MG63 (cell line): ENCODE measurements around the gene ZNF175. TPM values are rescaled to one million over a fixed set of nuclear protein-coding genes. Genes with fewer than 3 reads are reported as not detected.
A peak's percentile ranks its signal among the peaks of the same experiment; 100 is the strongest.
"Not testable (repeated sequence)": the region's sequence is repeated elsewhere in the genome, so short reads cannot be mapped to it uniquely, and the experiment has no call there.

Experiments
- DNase-seq: peaks from one replicate; pipeline ENCODE4 v3.0.0-alpha.2; 2020
- H3K27me3 ChIP-seq: fragments of 250-450 bp; sonication (Bioruptor Pico); 2 replicates; pipeline ENCODE4 v1.5.1; 2020; ENCODE audit warnings: mild to moderate bottlenecking, moderate library complexity
- H3K36me3 ChIP-seq: fragments of 250-450 bp; sonication (Bioruptor Pico); 2 replicates; pipeline ENCODE4 v1.5.1; 2020; ENCODE audit warnings: mild to moderate bottlenecking, moderate library complexity
- H3K4me3 ChIP-seq: fragments of 250-450 bp; sonication (Bioruptor Pico); 2 replicates; pipeline ENCODE4 v1.5.1; 2020; ENCODE audit warnings: mild to moderate bottlenecking, moderate library complexity
- H3K9me3 ChIP-seq: fragments of 250-450 bp; sonication (Bioruptor Pico); 2 replicates; pipeline ENCODE4 v1.5.1; 2020; ENCODE audit warnings: mild to moderate bottlenecking, moderate library complexity
- total RNA-seq: library from RNA; depleted of rRNA; stranded (reverse); fragments of >200 nt; shearing (Covaris generic); gene quantifications from 2 replicates; pipeline ENCODE4 v1.2.3, GENCODE V29; 2014; ENCODE audit warnings: low replicate concordance

Gene ZNF175
- total RNA-seq, 1 experiment from 2014 or later = 2.9 TPM

GRCh38 chr19:51598159-51598915 lies 27.3 kb downstream of the ZNF175 start:
- H3K4me3 ChIP-seq = no peak overlapping the region
- no peaks in the 10 kb centered on the region for H3K36me3 ChIP-seq
- H3K9me3 ChIP-seq = no peaks in the 10 kb centered on the region; the same call in 1 of the 2 replicates
- no peaks in the 10 kb centered on the region for H3K27me3 ChIP-seq
- no peak for DNase-seq

GRCh38 chr19:51599084-51599483 lies 28.0 kb downstream of the ZNF175 start:
- H3K36me3 ChIP-seq = no peaks in the 10 kb centered on the region
- no peaks in the 10 kb centered on the region; the same call in 1 of the 2 replicates for H3K9me3 ChIP-seq
- H3K4me3 ChIP-seq = no peak overlapping the region
- DNase-seq = no peak
- H3K27me3 ChIP-seq = no peaks in the 10 kb centered on the region

GRCh38 chr19:51600940-51601580 lies 30.0 kb downstream of the ZNF175 start:
- Histone ChIP-seq H3K4me3 (no peak overlapping the region), H3K9me3 (no peaks in the 10 kb centered on the region; the same call in 1 of the 2 replicates), H3K27me3 (no peaks in the 10 kb centered on the region), H3K36me3 (no peaks in the 10 kb centered on the region)
- DNase-seq = no peak

- no peaks in the 10 kb centered on the region; the same call in 1 of the 2 replicates for H3K9me3 ChIP-seq
- no peak overlapping the region for H3K4me3 ChIP-seq
- no peaks in the 10 kb centered on the region for H3K27me3 ChIP-seq
- DNase-seq = no peak
- no peaks in the 10 kb centered on the region for H3K36me3 ChIP-seq
Observed at GRCh38 chr19:51602189-51602854, 31.2 kb downstream of the ZNF175 start.

GRCh38 chr19:51607077-51607476 lies 36.0 kb downstream of the ZNF175 start:
- no peak for DNase-seq
- Histone ChIP-seq H3K9me3 (no peaks in the 10 kb centered on the region), H3K27me3 (no peaks in the 10 kb centered on the region), H3K4me3 (no peak overlapping the region), H3K36me3 (no peaks in the 10 kb centered on the region)

DNA sequence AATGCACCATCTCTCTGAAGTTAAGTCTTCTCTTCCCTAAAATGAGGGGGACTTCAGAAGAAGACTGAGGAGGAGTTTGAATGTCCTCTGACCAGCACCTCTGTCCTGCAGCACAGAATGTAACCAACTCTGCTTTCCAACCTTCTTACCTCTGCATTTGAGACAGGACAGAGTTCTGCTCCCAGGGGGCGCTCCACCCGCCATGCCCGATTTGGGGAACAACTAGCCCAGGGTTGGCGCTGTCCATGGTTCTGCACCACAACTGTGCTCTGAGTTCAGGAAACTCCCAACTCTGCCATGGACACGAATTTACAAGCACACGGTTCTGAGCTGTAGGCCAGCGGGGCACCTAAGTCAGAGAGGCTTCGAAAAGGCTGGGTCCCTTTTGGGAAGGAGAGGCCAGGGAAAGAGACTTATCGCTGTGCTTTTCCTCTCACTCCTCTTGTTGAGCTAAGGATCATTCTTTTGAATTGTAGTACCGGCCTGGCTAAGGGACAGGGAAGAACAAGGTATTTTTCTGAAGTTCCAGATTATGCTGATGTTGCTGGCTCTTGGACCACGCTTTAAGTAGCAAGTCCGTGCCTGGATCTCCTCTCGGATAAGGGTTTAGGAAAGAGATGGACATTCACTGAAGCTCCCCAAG lies 37.0 kb downstream of the ZNF175 start:
- peak; percentile 76 for DNase-seq
- Histone ChIP-seq H3K9me3 (no peaks in the 10 kb centered on the region), H3K36me3 (no peaks in the 10 kb centered on the region)

GRCh38 chr19:51610576-51610975 lies 39.5 kb downstream of the ZNF175 start:
- no peak overlapping the region for H3K4me3 ChIP-seq
- H3K36me3 ChIP-seq = no peaks in the 10 kb centered on the region
- H3K27me3 ChIP-seq = no peaks in the 10 kb centered on the region
- DNase-seq = no peak
- no peaks in the 10 kb centered on the region for H3K9me3 ChIP-seq

More for the DNA sequence above, 37.0 kb downstream of the ZNF175 start:
- Histone ChIP-seq H3K27me3 (no peaks in the 10 kb centered on the region), H3K4me3 (no peak overlapping the region)

DNA sequence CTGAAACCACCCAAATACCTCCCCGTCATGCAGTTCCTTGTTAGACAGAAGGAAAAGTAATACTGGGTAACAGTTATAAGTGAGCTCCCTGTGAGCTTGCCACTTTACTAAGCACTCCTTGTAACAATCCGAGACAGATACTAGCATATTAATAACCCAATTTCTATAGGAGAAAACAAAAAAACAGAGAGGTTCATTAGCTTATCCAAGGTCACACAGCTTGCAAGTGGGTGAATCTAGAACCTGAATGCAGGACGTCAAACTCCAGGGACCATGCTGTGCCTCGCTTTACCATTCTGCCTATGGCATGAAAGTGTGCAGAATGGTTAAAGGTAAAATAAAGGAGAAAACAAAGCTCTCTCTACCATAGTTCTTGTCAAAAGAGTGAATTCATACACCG lies 43.7 kb downstream of the ZNF175 start:
- Histone ChIP-seq H3K27me3 (peaks cover 2% of the 10 kb centered on the region; the same call in 1 of the 2 replicates), H3K9me3 (no peaks in the 10 kb centered on the region), H3K36me3 (no peaks in the 10 kb centered on the region), H3K4me3 (no peak overlapping the region)
- no peak for DNase-seq

DNA sequence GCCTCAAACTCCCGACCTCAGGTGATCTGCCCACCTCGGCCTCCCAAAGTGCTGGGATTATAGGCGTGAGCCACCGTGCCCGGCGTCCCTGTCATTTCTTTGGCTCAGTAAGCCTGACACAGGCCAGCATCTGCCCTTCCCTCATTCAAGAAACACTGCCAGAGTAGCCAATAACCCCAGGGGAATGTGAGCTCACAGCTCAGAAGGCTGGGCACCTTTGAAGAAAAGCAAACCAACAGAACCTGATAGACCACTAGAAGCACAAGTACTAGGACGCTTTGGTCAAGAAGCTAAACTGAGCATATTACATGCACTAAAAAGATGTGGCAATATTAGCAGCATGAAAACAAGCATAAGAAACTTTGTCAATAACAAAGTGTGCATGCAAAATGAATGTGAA lies 44.9 kb downstream of the ZNF175 start:
- no peaks in the 10 kb centered on the region for H3K36me3 ChIP-seq
- H3K9me3 ChIP-seq = no peaks in the 10 kb centered on the region
- no peak for DNase-seq
- peaks cover 2% of the 10 kb centered on the region; the same call in 1 of the 2 replicates for H3K27me3 ChIP-seq
- H3K4me3 ChIP-seq = no peak overlapping the region

DNA sequence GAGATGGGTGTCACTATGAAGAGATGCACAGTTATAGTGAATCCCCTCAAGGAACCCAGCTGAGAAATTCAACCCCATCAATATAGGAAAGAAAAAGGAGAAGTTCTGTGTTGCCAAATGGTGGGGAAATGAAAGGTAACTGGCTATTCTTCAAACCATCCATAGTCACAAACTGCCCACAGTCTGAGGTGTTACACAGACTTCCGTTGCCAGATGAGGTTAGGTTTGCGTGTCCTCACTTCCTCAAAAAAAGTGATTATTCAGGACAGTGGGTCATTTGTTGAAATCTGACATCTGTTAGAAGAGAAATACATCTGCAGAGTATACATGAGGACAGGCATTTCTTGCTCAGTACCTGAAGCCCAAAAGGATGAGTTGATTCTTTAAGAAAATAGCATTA lies 50.1 kb downstream of the ZNF175 start:
- Histone ChIP-seq H3K4me3 (no peak overlapping the region), H3K27me3 (peaks cover 13% of the 10 kb centered on the region; the same call in 1 of the 2 replicates), H3K9me3 (no peaks in the 10 kb centered on the region), H3K36me3 (no peaks in the 10 kb centered on the region)
- DNase-seq = no peak

DNA sequence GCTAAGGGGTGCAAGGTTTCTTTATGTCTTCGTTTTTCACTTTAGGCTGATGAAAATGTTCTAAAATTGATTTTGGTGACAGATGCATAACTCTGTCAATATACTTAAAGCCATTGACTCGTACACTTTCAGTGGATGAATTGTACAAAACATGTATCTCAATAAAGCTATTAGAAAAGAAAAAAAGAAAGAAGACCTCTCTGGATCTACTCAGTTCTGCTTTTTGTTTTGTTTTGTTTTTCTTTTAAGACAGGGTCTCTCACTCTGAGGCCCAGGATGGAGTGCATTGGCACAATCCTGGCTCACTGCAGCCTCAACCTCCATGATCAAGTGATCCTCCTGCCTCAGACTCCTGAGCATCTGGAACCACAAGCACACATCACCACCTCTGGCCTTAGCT lies 55.6 kb downstream of the ZNF175 start:
- DNase-seq = no peak
- H3K4me3 ChIP-seq = no peak overlapping the region

DNA sequence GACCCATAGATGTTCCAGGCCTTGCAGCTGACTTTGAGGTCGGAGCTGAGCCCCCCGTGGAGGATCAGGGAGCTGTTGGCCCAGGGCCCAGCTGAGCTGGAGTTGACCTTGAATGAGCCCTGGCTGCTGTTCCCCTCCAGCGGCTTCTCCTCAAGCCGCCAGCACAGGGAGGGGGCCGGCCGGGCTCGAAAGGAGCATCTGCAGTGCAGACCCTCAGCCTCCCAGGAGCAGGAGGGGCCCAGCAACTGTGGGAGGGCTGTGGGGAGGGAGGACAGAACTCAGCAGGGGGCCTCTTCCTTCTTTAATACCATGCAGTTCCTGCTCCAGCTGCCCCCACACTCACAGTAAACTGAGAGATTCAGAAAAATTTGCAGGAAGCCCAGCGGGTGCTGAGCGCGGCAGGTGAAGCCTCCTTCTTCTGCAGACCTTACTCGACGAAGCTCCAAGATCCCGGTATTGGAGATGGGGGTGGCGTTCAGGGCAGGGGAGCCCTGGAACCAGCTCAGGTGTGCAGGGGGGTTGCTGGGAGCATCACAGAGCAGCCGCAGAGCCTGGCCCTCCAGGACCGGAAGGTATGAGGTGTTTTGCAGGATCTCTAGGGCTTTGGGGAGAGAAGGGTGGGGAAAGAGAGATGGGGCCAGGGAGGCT lies 56.5 kb downstream of the ZNF175 start:
- peaks cover 16% of the 10 kb centered on the region for H3K27me3 ChIP-seq
- no peaks in the 10 kb centered on the region for H3K9me3 ChIP-seq
- H3K36me3 ChIP-seq = no peaks in the 10 kb centered on the region
- no peak overlapping the region for H3K4me3 ChIP-seq
- DNase-seq = no peak

More for the DNA sequence above, 55.6 kb downstream of the ZNF175 start:
- Histone ChIP-seq H3K27me3 (peaks cover 18% of the 10 kb centered on the region), H3K9me3 (no peaks in the 10 kb centered on the region), H3K36me3 (no peaks in the 10 kb centered on the region)

DNA sequence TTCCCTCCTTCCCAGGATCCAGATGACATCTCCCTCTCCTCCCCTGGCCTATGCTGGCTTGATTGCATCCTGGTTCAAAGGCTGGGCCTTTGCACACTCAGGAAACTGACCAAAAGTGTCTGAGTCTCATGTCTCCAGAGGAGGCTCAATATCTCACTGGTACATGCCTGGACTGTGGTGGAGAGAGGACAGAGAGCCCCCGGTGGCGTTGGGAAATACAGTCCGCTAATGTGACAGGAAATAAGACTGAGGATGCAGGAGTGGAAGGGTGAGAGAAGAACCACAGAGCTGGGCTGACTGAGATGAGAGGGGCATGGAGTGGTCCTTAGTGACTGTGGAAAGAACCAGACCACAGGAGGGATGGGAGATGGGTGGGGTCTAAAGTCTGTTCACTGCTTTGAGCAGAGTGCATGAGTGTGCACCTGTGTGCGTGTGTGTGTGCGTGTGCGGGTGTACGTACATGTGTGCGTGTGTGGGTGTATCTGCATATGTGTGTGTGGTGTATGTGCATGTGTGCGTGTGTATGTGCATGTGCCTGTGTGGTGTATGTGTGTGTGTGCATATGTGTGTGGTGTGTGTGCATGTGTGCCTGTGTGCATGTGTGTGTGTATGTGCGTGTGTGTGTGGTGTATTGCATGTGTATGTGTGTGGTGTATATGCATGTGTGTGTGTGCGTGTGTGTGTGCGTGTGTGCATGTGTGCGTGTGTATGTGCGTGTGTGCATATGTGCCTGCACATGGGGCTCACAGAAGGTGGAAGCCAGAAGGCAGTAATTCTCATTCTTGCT lies 57.3 kb downstream of the ZNF175 start:
- peaks cover 13% of the 10 kb centered on the region for H3K27me3 ChIP-seq
- no peaks in the 10 kb centered on the region for H3K9me3 ChIP-seq

DNA sequence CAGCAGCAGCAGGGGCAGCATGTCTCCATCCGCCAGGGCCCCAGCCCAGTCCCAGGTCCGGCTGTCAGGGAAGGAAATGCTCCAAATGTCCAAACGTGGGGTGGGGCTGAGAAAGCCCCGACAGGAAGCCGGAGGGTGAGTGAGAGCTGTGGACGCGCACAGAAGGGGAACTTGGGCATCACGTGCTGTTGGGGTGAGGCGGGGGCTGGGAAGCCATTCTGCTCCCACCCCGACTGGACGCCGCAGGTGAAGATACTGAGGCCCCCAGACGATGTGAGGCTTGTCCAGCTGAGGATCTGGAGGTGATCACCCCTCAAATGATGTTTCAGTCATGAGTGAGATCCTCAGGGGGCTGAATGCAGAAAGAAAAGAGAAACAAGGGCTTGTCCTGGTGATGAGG lies 59.2 kb downstream of the ZNF175 start, which contains the start of gene SIGLEC5:
SIGLEC5 (minus strand) TSS at position 87 of the 400 bp plus-strand sequence; CDS start at position 21, 66 bp downstream.
- H3K27me3 ChIP-seq, H3K36me3 ChIP-seq, H3K9me3 ChIP-seq, DNase-seq, H3K4me3 ChIP-seq: not testable (repeated sequence)

More for the DNA sequence above, 57.3 kb downstream of the ZNF175 start:
- Histone ChIP-seq H3K36me3 (no peaks in the 10 kb centered on the region), H3K4me3 (no peak overlapping the region)
- DNase-seq = no peak

GRCh38 chr19:51632126-51632525 lies 61.0 kb downstream of the ZNF175 start:
- no peak for DNase-seq

More at GRCh38 chr19:51632126-51632525, 61.0 kb downstream of the ZNF175 start:
- peaks cover 3% of the 10 kb centered on the region for H3K27me3 ChIP-seq
- no peak overlapping the region for H3K4me3 ChIP-seq
- H3K36me3 ChIP-seq = no peaks in the 10 kb centered on the region
- no peaks in the 10 kb centered on the region for H3K9me3 ChIP-seq
